Peyer's patch (tissue), 4 donors: ENCODE results near the gene REV3L.

Experiments used
- CTCF ChIP-seq, 6 experiments: fragments of 450-650 bp in 4 of 6; fragments of 200-600 bp in 2 of 6; sonication (generic) in 1 of 6; IDR thresholded peaks; one replicate each; pipeline ENCODE4 v1.5.1; 2017 to 2019; ENCODE audit warnings: antibody characterized with exemption in 6 of 6, mild to moderate bottlenecking in 3 of 6, moderate library complexity in 1 of 6
- POLR2A ChIP-seq, 2 donors: fragments of 450-650 bp; IDR thresholded peaks; one replicate each; pipeline ENCODE4 v1.5.1; 2017; ENCODE audit warnings: antibody characterized with exemption in 2 of 2, mild to moderate bottlenecking in 2 of 2, moderate library complexity in 2 of 2

GRCh38 chr6:111437573-111437972 is 45.4 kb downstream of the REV3L start:
- no peak for TF ChIP-seq CTCF (IDR thresholded peaks at IDR 0.05)
- TF ChIP-seq POLR2A (IDR thresholded peaks at IDR 0.05), result no peak
